Activated T-cell treated with anti-CD3 and anti-CD28 coated beads, Interleukin-2, amount 50 U/mL, for 72 hours (primary cell): ENCODE measurements around the gene HSP90B1. TPM values are rescaled to one million over a fixed set of nuclear protein-coding genes. Genes with fewer than 3 reads are reported as not detected.
A peak's percentile ranks its signal among the peaks of the same experiment; 100 is the strongest.

Experiments
- ATAC-seq, 2 donors: fragments of 150-1000 bp; cut with Tn5 transposase; replicated peaks in 1 of 2; 2 replicates each; pipeline ENCODE4 v1.10.0; 2021; ENCODE audit warnings: moderate library complexity in 2 of 2, mild to moderate bottlenecking in 1 of 2
- DNase-seq, 2 donors: peaks; one replicate each; pipeline ENCODE4 v3.0.0; 2021 to 2022; ENCODE audit warnings: mixed read lengths in 1 of 2
- H3K27ac Mint-ChIP-seq: one replicate; pipeline ENCODE4 v1.8.0; 2022; ENCODE audit warnings: mild to moderate bottlenecking, moderate library complexity, mixed read lengths
- H3K27me3 Mint-ChIP-seq: one replicate; pipeline ENCODE4 v1.8.0; 2022; ENCODE audit warnings: low read depth, mixed read lengths
- H3K36me3 Mint-ChIP-seq, 2 donors: one replicate each; pipeline ENCODE4 v1.8.0; 2022; ENCODE audit warnings: mixed read lengths in 2 of 2, mild to moderate bottlenecking in 1 of 2; ENCODE audit not compliant: insufficient read depth in 2 of 2
- H3K4me1 Mint-ChIP-seq: one replicate; pipeline ENCODE4 v1.8.0; 2022; ENCODE audit warnings: low read depth, mixed read lengths
- H3K4me3 Mint-ChIP-seq, 2 donors: one replicate each; pipeline ENCODE4 v1.8.0; 2022; ENCODE audit warnings: mild to moderate bottlenecking in 2 of 2, mixed read lengths in 2 of 2, moderate library complexity in 2 of 2
- H3K9me3 Mint-ChIP-seq, 2 donors: one replicate each; pipeline ENCODE4 v1.8.0; 2022; ENCODE audit warnings: mixed read lengths in 2 of 2
- total RNA-seq, 2 donors: library from RNA; stranded (reverse); gene quantifications; one replicate each; pipeline ENCODE4 v1.2.3, GENCODE V29; 2022

The HSP90B1 gene
- total RNA-seq, 2 donors from 2014 or later: 416 to 532 TPM

- H3K9me3 Mint-ChIP-seq: no peaks in the 10 kb centered on the region
- no peak overlapping the region for H3K4me3 Mint-ChIP-seq
- H3K36me3 Mint-ChIP-seq: peaks cover 16 to 67% of the 10 kb centered on the region in 2 donors
- no peaks in the 10 kb centered on the region for H3K27me3 Mint-ChIP-seq
- ATAC-seq (peak in 1 of 2 donors; percentile 3), DNase-seq (no peak)
- H3K27ac Mint-ChIP-seq: no peak overlapping the region
- H3K4me1 Mint-ChIP-seq: peaks cover 64% of the 10 kb centered on the region
Measured at GRCh38 chr12:103936679-103937078, 6.5 kb downstream of the HSP90B1 start.

- H3K4me3 Mint-ChIP-seq: no peak overlapping the region
- no peaks in the 10 kb centered on the region for H3K27me3 Mint-ChIP-seq
- DNase-seq (no peak), ATAC-seq (peak; percentile 53 to 59)
- no peaks in the 10 kb centered on the region for H3K9me3 Mint-ChIP-seq
- H3K36me3 Mint-ChIP-seq: peaks cover 12 to 67% of the 10 kb centered on the region in 2 donors
- peak overlapping the region; percentile 79 for H3K27ac Mint-ChIP-seq
- H3K4me1 Mint-ChIP-seq: peaks cover 64% of the 10 kb centered on the region
Measured at GRCh38 chr12:103944964-103945363, 14.8 kb downstream of the HSP90B1 start.

GRCh38 chr12:103947871-103948555 lies 17.8 kb downstream of the HSP90B1 start:
- Mint-ChIP-seq H3K9me3 (no peaks in the 10 kb centered on the region), H3K4me1 (peaks cover 77% of the 10 kb centered on the region), H3K27me3 (no peaks in the 10 kb centered on the region), H3K4me3 (peak overlapping the region; percentile 53 to 55), H3K27ac (peak overlapping the region; percentile 82), H3K36me3 (peaks cover 10 to 49% of the 10 kb centered on the region in 2 donors)
- DNase-seq (no peak), ATAC-seq (no peak)

GRCh38 chr12:103948746-103949406 lies 18.7 kb downstream of the HSP90B1 start:
- ATAC-seq (peak in 1 of 2 donors; percentile 16), DNase-seq (no peak)
- peak overlapping the region in 1 of 2 donors; percentile 53 for H3K4me3 Mint-ChIP-seq
- peaks cover 80% of the 10 kb centered on the region for H3K4me1 Mint-ChIP-seq
- H3K27me3 Mint-ChIP-seq: no peaks in the 10 kb centered on the region
- H3K9me3 Mint-ChIP-seq: no peaks in the 10 kb centered on the region
- peak overlapping the region; percentile 82 for H3K27ac Mint-ChIP-seq
- peaks cover 10 to 49% of the 10 kb centered on the region in 2 donors for H3K36me3 Mint-ChIP-seq

- Mint-ChIP-seq H3K27ac (peak overlapping the region; percentile 91), H3K4me3 (peak overlapping the region; percentile 71 to 77), H3K4me1 (peaks cover 75% of the 10 kb centered on the region), H3K27me3 (no peaks in the 10 kb centered on the region), H3K9me3 (no peaks in the 10 kb centered on the region), H3K36me3 (peaks cover 12 to 32% of the 10 kb centered on the region in 2 donors)
- DNase-seq (peak in 1 of 2 donors; percentile 29), ATAC-seq (peak; percentile 57 to 71)
Measured at GRCh38 chr12:103952497-103952896, 22.3 kb downstream of the HSP90B1 start.

GRCh38 chr12:103955811-103956508 lies 25.8 kb downstream of the HSP90B1 start:
- Mint-ChIP-seq H3K27me3 (no peaks in the 10 kb centered on the region), H3K4me1 (peaks cover 62% of the 10 kb centered on the region), H3K27ac (peak overlapping the region; percentile 97), H3K9me3 (no peaks in the 10 kb centered on the region), H3K36me3 (peaks cover 12 to 18% of the 10 kb centered on the region in 2 donors), H3K4me3 (peak overlapping the region; percentile 90 to 99)
- ATAC-seq (no peak), DNase-seq (no peak)

- DNase-seq (no peak), ATAC-seq (peak in 1 of 2 donors; percentile 21)
- Mint-ChIP-seq H3K27me3 (no peaks in the 10 kb centered on the region), H3K4me3 (peak overlapping the region; percentile 90 to 99), H3K4me1 (peaks cover 60% of the 10 kb centered on the region), H3K27ac (peak overlapping the region; percentile 97), H3K36me3 (peaks cover 12 to 18% of the 10 kb centered on the region in 2 donors), H3K9me3 (no peaks in the 10 kb centered on the region)
Measured at GRCh38 chr12:103956509-103957027, 26.4 kb downstream of the HSP90B1 start.

GRCh38 chr12:103957865-103958388 lies 27.7 kb downstream of the HSP90B1 start:
- peaks cover 8 to 10% of the 10 kb centered on the region in 2 donors for H3K36me3 Mint-ChIP-seq
- ATAC-seq (no peak), DNase-seq (no peak)
- H3K4me1 Mint-ChIP-seq: peaks cover 52% of the 10 kb centered on the region
- no peaks in the 10 kb centered on the region for H3K9me3 Mint-ChIP-seq
- H3K4me3 Mint-ChIP-seq: peak overlapping the region; percentile 90 to 99
- H3K27me3 Mint-ChIP-seq: no peaks in the 10 kb centered on the region
- H3K27ac Mint-ChIP-seq: no peak overlapping the region

GRCh38 chr12:103958621-103959020 lies 28.4 kb downstream of the HSP90B1 start:
- Mint-ChIP-seq H3K4me1 (peaks cover 50% of the 10 kb centered on the region), H3K4me3 (peak overlapping the region in 1 of 2 donors; percentile 45), H3K36me3 (peaks cover 7% of the 10 kb centered on the region in 2 donors), H3K9me3 (no peaks in the 10 kb centered on the region), H3K27me3 (no peaks in the 10 kb centered on the region), H3K27ac (no peak overlapping the region)
- ATAC-seq (no peak), DNase-seq (no peak)

- peaks cover 40% of the 10 kb centered on the region for H3K4me1 Mint-ChIP-seq
- H3K4me3 Mint-ChIP-seq: no peak overlapping the region
- no peaks in the 10 kb centered on the region for H3K9me3 Mint-ChIP-seq
- H3K36me3 Mint-ChIP-seq: peaks cover 6 to 14% of the 10 kb centered on the region in 2 donors
- H3K27ac Mint-ChIP-seq: no peak overlapping the region
- H3K27me3 Mint-ChIP-seq: no peaks in the 10 kb centered on the region
- DNase-seq (no peak), ATAC-seq (no peak)
Measured at GRCh38 chr12:103960616-103961227, 30.5 kb downstream of the HSP90B1 start.

GRCh38 chr12:103962493-103962892 lies 32.3 kb downstream of the HSP90B1 start:
- H3K4me1 Mint-ChIP-seq: peaks cover 44% of the 10 kb centered on the region
- DNase-seq: no peak
- H3K9me3 Mint-ChIP-seq: no peaks in the 10 kb centered on the region
- peak overlapping the region; percentile 52 for H3K27ac Mint-ChIP-seq
- no peak for ATAC-seq
- H3K27me3 Mint-ChIP-seq: no peaks in the 10 kb centered on the region
- H3K36me3 Mint-ChIP-seq: peaks cover 7 to 8% of the 10 kb centered on the region in 2 donors
- H3K4me3 Mint-ChIP-seq: no peak overlapping the region

GRCh38 chr12:103964805-103965204 lies 34.6 kb downstream of the HSP90B1 start:
- Mint-ChIP-seq H3K4me3 (peak overlapping the region; percentile 95), H3K9me3 (no peaks in the 10 kb centered on the region), H3K4me1 (peaks cover 53% of the 10 kb centered on the region), H3K36me3 (peaks cover 10 to 11% of the 10 kb centered on the region in 2 donors), H3K27ac (peak overlapping the region; percentile 98), H3K27me3 (no peaks in the 10 kb centered on the region)
- ATAC-seq (no peak), DNase-seq (no peak)
